Astrocyte of the spinal cord (primary cell): ENCODE measurements around the gene RASGRP4.

Experiments used
- DNase-seq: peaks from one replicate; pipeline ENCODE4 v3.0.0; 2011; ENCODE audit warnings: low read depth, low spot score
- H3K4me3 ChIP-seq: 2 replicates; pipeline ENCODE4 v1.5.1; 2011; ENCODE audit warnings: low read depth, mild to moderate bottlenecking, low read length, moderate library complexity
- CTCF ChIP-seq: IDR thresholded peaks from 2 replicates; pipeline ENCODE4 v1.5.1; 2012; ENCODE audit warnings: low read depth, mild to moderate bottlenecking, low read length, inconsistent platforms
- in situ Hi-C: cut with HindIII; loops from 2 replicates; pipeline ENCODE4 v1.10.0; 2017; ENCODE audit warnings: low sequenced_read_pairs

The RASGRP4 gene

GRCh38 chr19:38449518-38449917 lies 23.5 kb upstream of the RASGRP4 start:
- no peak overlapping the region for H3K4me3 ChIP-seq
- no peak for DNase-seq
- no peak for TF ChIP-seq CTCF
- in situ Hi-C loops: no loop called here

GRCh38 chr19:38448225-38448624 lies 22.2 kb upstream of the RASGRP4 start:
- no peak overlapping the region for H3K4me3 ChIP-seq
- in situ Hi-C loops: no loop called here
- no peak for TF ChIP-seq CTCF
- DNase-seq: no peak

- no peak overlapping the region for H3K4me3 ChIP-seq
- in situ Hi-C loops: no loop called here
- DNase-seq: no peak
- no peak for TF ChIP-seq CTCF
Observed at GRCh38 chr19:38445362-38445761, 19.3 kb upstream of the RASGRP4 start.

GRCh38 chr19:38444026-38444425 lies 18.0 kb upstream of the RASGRP4 start:
- no peak for DNase-seq
- no peak overlapping the region for H3K4me3 ChIP-seq
- TF ChIP-seq CTCF: no peak
- in situ Hi-C loops: no loop called here

- H3K4me3 ChIP-seq: no peak overlapping the region
- in situ Hi-C loops: no loop called here
- TF ChIP-seq CTCF: no peak
Observed at GRCh38 chr19:38443458-38443999, 17.5 kb upstream of the RASGRP4 start.

GRCh38 chr19:38442736-38443135 lies 16.7 kb upstream of the RASGRP4 start:
- in situ Hi-C loops: no loop called here
- no peak overlapping the region for H3K4me3 ChIP-seq
- no peak for TF ChIP-seq CTCF
- no peak for DNase-seq

More at GRCh38 chr19:38443458-38443999, 17.5 kb upstream of the RASGRP4 start:
- DNase-seq: no peak

- DNase-seq: no peak
- no peak for TF ChIP-seq CTCF
- no peak overlapping the region for H3K4me3 ChIP-seq
- in situ Hi-C loops: no loop called here
Observed at GRCh38 chr19:38441657-38442348, 15.8 kb upstream of the RASGRP4 start.
